SU-DHL-6 (cell line): ENCODE results near the gene TBC1D5.

Experiments used
- CTCF ChIP-seq: fragments of 200-600 bp; sonication (generic); IDR thresholded peaks from one replicate; pipeline ENCODE4 v1.5.1; 2017; ENCODE audit warnings: antibody characterized with exemption, mild to moderate bottlenecking, low read length, moderate library complexity; ENCODE audit not compliant: insufficient read depth, poor library complexity, severe bottlenecking
- EZH2phosphoT487 ChIP-seq: fragments of 200-600 bp; sonication (generic), shearing (Covaris generic); conservative IDR thresholded peaks from 2 replicates; pipeline ENCODE4 v1.6.1; 2018; ENCODE audit warnings: mild to moderate bottlenecking, antibody characterized with exemption, low read length, moderate library complexity, mixed read lengths

- no peak for TF ChIP-seq CTCF
- no peak for TF ChIP-seq EZH2phosphoT487
Measured at GRCh38 chr3:17119201-17120072, 623.0 kb downstream of the TBC1D5 start.
